HG03354 (cell line): ENCODE data around the gene PHGDH.
"Not testable (repeated sequence)": the region's sequence is repeated elsewhere in the genome, so short reads cannot be mapped to it uniquely, and the experiment has no call there.

Experiments used
- ATAC-seq: cut with Tn5 transposase; IDR thresholded peaks from one replicate; pipeline ENCODE4 v1.9.1; 2021; ENCODE audit warnings: mild to moderate bottlenecking; ENCODE audit not compliant: unreplicated experiment, poor library complexity, severe bottlenecking

Gene PHGDH

GRCh38 chr1:119782631-119783325 lies 71.0 kb downstream of the PHGDH start:
- ATAC-seq = no peak

- ATAC-seq = no peak
These were observed 71.8 kb downstream of the PHGDH start for GRCh38 chr1:119783354-119784185.

GRCh38 chr1:119784191-119784781 lies 72.6 kb downstream of the PHGDH start:
- no peak for ATAC-seq

GRCh38 chr1:119786046-119786445 lies 74.3 kb downstream of the PHGDH start:
- not testable (repeated sequence) for ATAC-seq

GRCh38 chr1:119786473-119787050 lies 74.8 kb downstream of the PHGDH start:
- not testable (repeated sequence) for ATAC-seq

- ATAC-seq = no peak
These were observed 76.0 kb downstream of the PHGDH start for GRCh38 chr1:119787776-119788175.

GRCh38 chr1:119790451-119791198 lies 78.9 kb downstream of the PHGDH start:
- no peak for ATAC-seq

GRCh38 chr1:119791377-119791776 lies 79.6 kb downstream of the PHGDH start:
- ATAC-seq = no peak
